Measurements from ENCODE around the gene RASGEF1C. TPM values are rescaled to one million over a fixed set of nuclear protein-coding genes. Genes with fewer than 3 reads are reported as not detected.

RASGEF1C gene
- total RNA-seq, 4 donors from 2014 or later = 0.58 to 4.0 (median 2.1) TPM

DNA sequence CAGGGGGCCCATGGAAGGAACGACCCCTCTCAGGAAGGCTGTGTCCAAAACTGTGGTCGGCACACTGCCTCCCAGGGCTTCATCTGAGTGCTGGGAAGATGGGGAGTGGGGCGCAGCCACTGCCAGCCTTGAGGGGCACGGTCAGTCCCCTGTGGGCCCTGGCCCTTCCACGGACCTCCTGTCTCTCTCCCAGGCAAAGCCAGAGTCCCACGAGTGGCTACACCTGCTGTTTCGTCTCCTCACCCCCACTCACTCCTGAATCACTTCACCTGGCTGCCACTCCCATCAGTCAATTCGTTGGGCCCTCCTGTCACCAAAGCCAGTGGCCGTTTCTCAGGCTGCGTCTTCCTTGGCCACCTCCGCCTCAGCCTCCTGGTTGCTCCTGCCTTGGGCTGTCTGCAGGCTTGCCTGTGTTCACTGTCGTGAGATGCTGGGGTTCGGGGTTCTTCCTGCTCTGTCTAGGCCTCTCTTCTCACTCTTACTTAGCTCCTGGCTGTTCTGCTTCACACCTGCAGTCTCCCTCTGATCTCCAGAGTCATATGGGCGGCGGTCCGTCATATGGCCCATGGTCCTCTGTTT lies 78.6 kb downstream of the RASGEF1C start:
- intact Hi-C loops (cut with DNase I) = loop anchor here (5.0 to 10.0 kb wide), 2 partner anchors 77 to 184 kb away; partner anchors contain the start of gene RASGEF1C
- Histone ChIP-seq H3K27me3 (no peaks in the 10 kb centered on the region), H3K4me3 (replicated peaks in 1 of 3) (no peak overlapping the region), H3K27ac (no peak overlapping the region), H3K9me3 (no peaks in the 10 kb centered on the region), H3K36me3 (no peaks in the 10 kb centered on the region), H3K4me1 (peaks cover 12 to 14% of the 10 kb centered on the region in 2 donors)
- 83 to 90% methylated on average over 16 of the region's 16 CpGs for WGBS, 2 donors
- DNase-seq = no peak
- TF ChIP-seq, protein P1, sequence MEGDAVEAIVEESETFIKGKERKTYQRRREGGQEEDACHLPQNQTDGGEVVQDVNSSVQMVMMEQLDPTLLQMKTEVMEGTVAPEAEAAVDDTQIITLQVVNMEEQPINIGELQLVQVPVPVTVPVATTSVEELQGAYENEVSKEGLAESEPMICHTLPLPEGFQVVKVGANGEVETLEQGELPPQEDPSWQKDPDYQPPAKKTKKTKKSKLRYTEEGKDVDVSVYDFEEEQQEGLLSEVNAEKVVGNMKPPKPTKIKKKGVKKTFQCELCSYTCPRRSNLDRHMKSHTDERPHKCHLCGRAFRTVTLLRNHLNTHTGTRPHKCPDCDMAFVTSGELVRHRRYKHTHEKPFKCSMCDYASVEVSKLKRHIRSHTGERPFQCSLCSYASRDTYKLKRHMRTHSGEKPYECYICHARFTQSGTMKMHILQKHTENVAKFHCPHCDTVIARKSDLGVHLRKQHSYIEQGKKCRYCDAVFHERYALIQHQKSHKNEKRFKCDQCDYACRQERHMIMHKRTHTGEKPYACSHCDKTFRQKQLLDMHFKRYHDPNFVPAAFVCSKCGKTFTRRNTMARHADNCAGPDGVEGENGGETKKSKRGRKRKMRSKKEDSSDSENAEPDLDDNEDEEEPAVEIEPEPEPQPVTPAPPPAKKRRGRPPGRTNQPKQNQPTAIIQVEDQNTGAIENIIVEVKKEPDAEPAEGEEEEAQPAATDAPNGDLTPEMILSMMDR (IDR thresholded peaks at IDR 0.05) = no peak
- TF ChIP-seq POLR2A (IDR thresholded peaks at IDR 0.05) = no peak

- no peak for DNase-seq
- Histone ChIP-seq H3K4me1 (peaks cover 17 to 21% of the 10 kb centered on the region in 2 donors), H3K4me3 (replicated peaks in 1 of 3) (no peak overlapping the region), H3K36me3 (no peaks in the 10 kb centered on the region), H3K9me3 (no peaks in the 10 kb centered on the region), H3K27ac (no peak overlapping the region), H3K27me3 (no peaks in the 10 kb centered on the region)
- TF ChIP-seq POLR2A (IDR thresholded peaks at IDR 0.05) = no peak
- TF ChIP-seq, protein P1 (IDR thresholded peaks at IDR 0.05) = no peak
- intact Hi-C loops (cut with DNase I) = loop anchor here (5.0 to 10.0 kb wide), 3 partner anchors 78 to 343 kb away; partner anchors contain the start of gene RASGEF1C
- WGBS, 2 donors = 88 to 89% methylated on average over 12 to 18 of the region's 27 CpGs
Measured at GRCh38 chr5:180129291-180130190, 79.5 kb downstream of the RASGEF1C start.

DNA sequence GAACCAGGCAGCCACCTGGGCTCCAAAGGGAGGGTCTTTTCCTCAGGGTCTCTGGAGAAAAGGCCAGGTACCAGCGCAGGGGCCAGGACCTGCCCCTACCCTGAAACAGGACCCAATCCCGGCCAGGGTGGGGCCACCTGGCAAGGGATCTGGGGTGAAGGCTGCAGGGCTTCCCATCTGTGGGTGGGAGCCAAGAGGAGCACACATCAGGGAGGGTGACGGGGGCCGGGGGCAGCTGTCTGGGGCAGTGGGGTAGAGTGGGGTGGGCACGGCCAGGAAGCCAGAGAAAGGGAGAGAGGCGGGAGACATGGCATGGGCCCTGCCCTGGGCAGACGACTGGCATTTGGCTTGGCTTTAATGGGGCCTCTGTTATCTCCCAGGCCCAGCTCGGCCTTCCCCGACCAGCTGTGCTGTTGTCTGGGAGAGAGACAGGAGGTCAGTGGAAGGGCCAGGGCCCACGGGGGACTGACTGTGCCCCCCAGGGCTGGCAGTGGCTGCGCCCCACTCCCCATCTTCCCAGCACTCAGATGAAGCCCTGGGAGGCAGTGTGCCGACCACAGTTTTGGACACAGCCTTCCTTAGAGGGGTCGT lies 80.2 kb downstream of the RASGEF1C start:
- peaks cover 20 to 24% of the 10 kb centered on the region in 2 donors for H3K4me1 ChIP-seq
- no peaks in the 10 kb centered on the region for H3K9me3 ChIP-seq
- DNase-seq = no peak
- 88 to 90% methylated on average over 8 to 9 of the region's 13 CpGs for WGBS, 2 donors
- intact Hi-C loops (cut with DNase I) = loop anchor here (5.0 kb wide), 1 partner anchor 344 kb away; no protein-coding TSS in a partner anchor
- H3K27ac ChIP-seq = no peak overlapping the region
- H3K4me3 ChIP-seq (replicated peaks in 1 of 3) = no peak overlapping the region
- TF ChIP-seq, protein P1 (IDR thresholded peaks at IDR 0.05) = no peak
- no peak for TF ChIP-seq POLR2A (IDR thresholded peaks at IDR 0.05)
- no peaks in the 10 kb centered on the region for H3K36me3 ChIP-seq
- H3K27me3 ChIP-seq = no peaks in the 10 kb centered on the region

DNA sequence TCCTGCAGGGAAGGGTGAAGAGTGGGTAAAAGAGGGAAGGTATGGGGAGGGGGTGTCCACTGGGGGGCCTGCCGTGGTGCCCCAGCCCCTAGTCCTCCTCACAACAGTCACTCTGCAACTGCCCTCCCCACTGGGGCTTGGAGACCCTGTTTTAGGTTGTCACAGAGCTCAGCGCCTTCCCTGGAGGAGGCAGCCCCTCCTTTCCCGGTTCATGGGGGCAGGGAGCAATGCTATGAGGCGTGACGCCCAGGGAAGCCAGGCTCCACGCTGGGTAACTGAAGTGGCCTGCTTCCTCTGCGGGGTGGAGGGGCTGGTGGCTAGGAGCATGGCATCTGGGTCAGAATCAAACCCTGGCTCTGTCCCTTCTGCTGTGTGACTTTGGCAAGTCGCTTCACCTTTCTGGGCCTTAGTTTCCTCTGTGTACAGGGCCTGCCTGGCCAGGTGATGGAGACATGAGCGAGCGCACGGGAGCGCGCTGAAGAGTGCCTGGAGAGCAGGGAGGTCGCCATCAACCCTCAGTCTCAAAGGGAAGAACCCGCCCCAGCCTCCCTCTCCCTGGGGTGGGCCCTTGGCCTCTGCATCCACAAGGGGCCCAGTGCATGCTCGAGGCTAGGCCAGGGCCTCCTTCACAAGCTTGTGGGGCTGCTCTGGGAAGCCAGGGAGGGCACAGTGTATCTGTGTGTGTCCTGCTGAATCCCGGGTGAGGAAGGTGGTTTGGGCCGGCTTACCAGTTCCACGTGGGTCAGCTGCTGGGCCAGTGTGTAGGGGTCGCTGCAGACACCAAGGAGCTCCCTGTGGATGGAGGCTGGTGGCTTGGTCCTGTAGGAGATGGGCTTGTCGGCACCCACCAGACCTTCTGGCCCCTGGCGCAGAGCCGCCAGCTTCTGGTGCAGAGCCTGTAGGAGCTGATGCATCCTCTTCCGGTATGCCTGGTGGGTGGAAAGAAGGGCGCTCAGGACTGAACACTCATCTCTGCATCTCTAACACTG lies 81.0 kb downstream of the RASGEF1C start:
- TF ChIP-seq, protein P1 (IDR thresholded peaks at IDR 0.05) = no peak
- no peak for TF ChIP-seq POLR2A (IDR thresholded peaks at IDR 0.05)
- Histone ChIP-seq H3K36me3 (no peaks in the 10 kb centered on the region), H3K27me3 (no peaks in the 10 kb centered on the region), H3K9me3 (no peaks in the 10 kb centered on the region), H3K27ac (peak overlapping the region; percentile 69 to 79 (median 79)), H3K4me3 (replicated peaks in 1 of 3) (peak overlapping the region; percentile 20 to 36 (median 31)), H3K4me1 (peaks cover 20 to 24% of the 10 kb centered on the region in 2 donors)
- DNase-seq = peak; percentile 84 to 86
- 41 to 48% methylated on average over 10 to 14 of the region's 25 CpGs for WGBS, 2 donors
- intact Hi-C loops (cut with DNase I) = loop anchor here (5.0 kb wide), 1 partner anchor 344 kb away; no protein-coding TSS in a partner anchor
